H1 (cell line): ENCODE results near the gene RREB1. TPM values are rescaled to one million over a fixed set of nuclear protein-coding genes. Genes with fewer than 3 reads are reported as not detected.

Experiments
- CTCF ChIA-PET: fragments of 300-600 bp; sonication (Branson Sonifier 250); formaldehyde crosslinking; loops from one replicate; lab custom pipeline; 2021; ENCODE audit not compliant: partially characterized antibody; lab: Charles Lee
- POLR2A ChIA-PET: fragments of 300-600 bp; sonication (Branson Sonifier 250); formaldehyde crosslinking; loops from one replicate; lab custom pipeline; 2021; ENCODE audit warnings: inconsistent platforms; ENCODE audit not compliant: partially characterized antibody; lab: Charles Lee
- DNase-seq, 2 experiments: peaks; one replicate each; pipeline versions ENCODE4 v3.0.0 to v3.0.0-alpha.2; 2010 to 2022; ENCODE audit warnings: low spot score in 2 of 2, low read depth in 1 of 2, mixed read lengths in 1 of 2
- FAIRE-seq: peaks from 2 replicates; lab custom pipeline; 2011; peaks lifted over from hg19 to GRCh38; lab: Jason Lieb, UNC
- H2AFZ ChIP-seq: 2 replicates; pipeline ENCODE4 v1.8.1; 2012; ENCODE audit warnings: low read length, inconsistent platforms
- H2AK5ac ChIP-seq: 2 replicates; pipeline ENCODE4 v1.6.1; 2013; ENCODE audit warnings: low read depth, low read length
- H2BK120ac ChIP-seq: replicated peaks from 2 replicates; pipeline ENCODE3; 2013; ENCODE audit warnings: low read depth, low read length, inconsistent platforms
- H2BK12ac ChIP-seq: 2 replicates; pipeline ENCODE4 v1.6.1; 2013; ENCODE audit warnings: low read depth, low read length
- H2BK15ac ChIP-seq: 2 replicates; pipeline ENCODE4 v1.6.1; 2013; ENCODE audit warnings: low read length
- H2BK20ac ChIP-seq: 2 replicates; pipeline ENCODE4 v1.6.1; 2013; ENCODE audit warnings: low read length
- H2BK5ac ChIP-seq: 2 replicates; pipeline ENCODE4 v1.6.1; 2013; ENCODE audit warnings: low read depth, low read length
- H3K14ac ChIP-seq: 2 replicates; pipeline ENCODE4 v1.6.1; 2013; ENCODE audit warnings: inconsistent platforms; ENCODE audit not compliant: insufficient read length
- H3K18ac ChIP-seq: 2 replicates; pipeline ENCODE4 v1.6.1; 2013; ENCODE audit warnings: low read length; ENCODE audit errors: extremely low read depth
- H3K23ac ChIP-seq: 2 replicates; pipeline ENCODE4 v1.6.1; 2013; ENCODE audit warnings: inconsistent platforms; ENCODE audit not compliant: insufficient read length
- H3K23me2 ChIP-seq: 2 replicates; pipeline ENCODE4 v1.6.1; 2013; ENCODE audit warnings: low read depth, low read length
- H3K27ac ChIP-seq: 2 replicates; pipeline ENCODE4 v1.6.1; 2011; ENCODE audit warnings: low read depth, low read length, inconsistent platforms
- H3K27me3 ChIP-seq, 4 experiments: replicated peaks in 1 of 4; 1 replicate in 1 of 4; 2 replicates in 3 of 4; pipeline versions ENCODE4 v1.6.1 to v1.8.1; 2011 to 2013; ENCODE audit warnings: low read length in 3 of 4, mild to moderate bottlenecking in 3 of 4, inconsistent platforms in 2 of 4, mixed read lengths in 2 of 4, moderate library complexity in 1 of 4; ENCODE audit not compliant: control insufficient read depth in 3 of 4, insufficient read depth in 3 of 4; ENCODE audit errors: extremely low read depth in 1 of 4
- H3K36me3 ChIP-seq, 4 experiments: 2 replicates each; pipeline versions ENCODE4 v1.6.1 to v1.8.1; 2011 to 2013; ENCODE audit warnings: mild to moderate bottlenecking in 4 of 4, low read length in 3 of 4, moderate library complexity in 2 of 4, control low read depth in 1 of 4, inconsistent platforms in 1 of 4; ENCODE audit not compliant: insufficient read depth in 4 of 4, control insufficient read depth in 2 of 4
- H3K4ac ChIP-seq: replicated peaks from 2 replicates; pipeline ENCODE3; 2013; ENCODE audit warnings: low read length, low read depth, mixed read lengths, inconsistent platforms; ENCODE audit not compliant: insufficient read length
- H3K4me1 ChIP-seq, 4 experiments: replicated peaks in 1 of 4; 1 replicate in 1 of 4; 2 replicates in 3 of 4; pipeline versions ENCODE4 v1.6.1 to v1.8.1; 2011 to 2013; ENCODE audit warnings: low read length in 3 of 4, inconsistent platforms in 2 of 4, mixed read lengths in 1 of 4; ENCODE audit not compliant: insufficient read depth in 4 of 4, control insufficient read depth in 3 of 4
- H3K4me2 ChIP-seq, 2 experiments: 2 replicates each; pipeline versions ENCODE4 v1.6.1 to v1.8.1; 2011 to 2013; ENCODE audit warnings: low read depth in 2 of 2, low read length in 2 of 2, control low read depth in 1 of 2, inconsistent platforms in 1 of 2, mild to moderate bottlenecking in 1 of 2; ENCODE audit not compliant: insufficient read depth in 1 of 2
- H3K4me3 ChIP-seq, 4 experiments: fragments of 200-600, 300-600 bp in 1 of 4; sonication (generic), shearing (Covaris generic), sonication (Bioruptor Twin) in 1 of 4; 2 replicates each; pipeline versions ENCODE4 v1.5.1 to v1.8.1; 2011 to 2016; ENCODE audit warnings: low read length in 4 of 4, low read depth in 3 of 4, control low read depth in 2 of 4, inconsistent platforms in 2 of 4, mild to moderate bottlenecking in 2 of 4, mixed read lengths in 1 of 4, moderate library complexity in 1 of 4; ENCODE audit not compliant: insufficient read depth in 2 of 4; ENCODE audit errors: extremely low read depth in 1 of 4
- H3K56ac ChIP-seq: replicated peaks from 2 replicates; pipeline ENCODE3; 2013; ENCODE audit warnings: low read depth, mild to moderate bottlenecking, mixed read lengths, low read length, inconsistent platforms; ENCODE audit not compliant: insufficient read length
- H3K79me1 ChIP-seq: 2 replicates; pipeline ENCODE4 v1.6.1; 2013; ENCODE audit warnings: low read depth, low read length, control low read depth
- H3K79me2 ChIP-seq, 2 experiments: 2 replicates each; pipeline versions ENCODE4 v1.6.1 to v1.8.1; 2012 to 2013; ENCODE audit warnings: low read length in 2 of 2, mild to moderate bottlenecking in 2 of 2, inconsistent platforms in 1 of 2; ENCODE audit not compliant: insufficient read depth in 2 of 2, control insufficient read depth in 1 of 2
- H3K9ac ChIP-seq, 4 experiments: replicated peaks in 1 of 4; 1 replicate in 1 of 4; 2 replicates in 3 of 4; pipeline versions ENCODE4 v1.6.1 to v1.8.1; 2011 to 2013; ENCODE audit warnings: low read depth in 3 of 4, low read length in 3 of 4, control low read depth in 2 of 4, mild to moderate bottlenecking in 2 of 4, moderate library complexity in 2 of 4, inconsistent platforms in 1 of 4; ENCODE audit errors: extremely low read depth in 1 of 4
- H3K9me3 ChIP-seq, 2 experiments: 2 replicates each; pipeline versions ENCODE4 v1.6.1 to v1.8.1; 2012 to 2013; ENCODE audit warnings: mild to moderate bottlenecking in 2 of 2, moderate library complexity in 2 of 2, control low read depth in 1 of 2, inconsistent platforms in 1 of 2, low read depth in 1 of 2, low read length in 1 of 2, mixed read lengths in 1 of 2; ENCODE audit not compliant: insufficient read depth in 2 of 2
- H4K20me1 ChIP-seq, 2 experiments: replicated peaks in 1 of 2; 2 replicates each; pipeline versions ENCODE3 to v1.8.1; 2011 to 2013; ENCODE audit warnings: inconsistent platforms in 2 of 2, low read length in 2 of 2, mild to moderate bottlenecking in 1 of 2; ENCODE audit not compliant: insufficient read depth in 2 of 2, control insufficient read depth in 1 of 2
- H4K5ac ChIP-seq: 2 replicates; pipeline ENCODE4 v1.6.1; 2013; ENCODE audit warnings: low read length, low read depth, mixed read lengths, inconsistent platforms; ENCODE audit not compliant: insufficient read length
- H4K8ac ChIP-seq: 2 replicates; pipeline ENCODE4 v1.8.0; 2013; ENCODE audit warnings: mild to moderate bottlenecking, moderate library complexity, low read length, inconsistent platforms; ENCODE audit not compliant: insufficient read depth; ENCODE audit errors: extremely low read depth
- H4K91ac ChIP-seq: replicated peaks from 2 replicates; pipeline ENCODE3; 2013; ENCODE audit warnings: low read length, mixed read lengths, inconsistent platforms; ENCODE audit not compliant: insufficient read length
- BCL11A ChIP-seq, 2 experiments: IDR thresholded peaks; one replicate each; pipeline ENCODE4 v1.6.1; 2011; ENCODE audit warnings: low read depth in 2 of 2, low read length in 2 of 2, mild to moderate bottlenecking in 2 of 2
- CHD2 ChIP-seq: IDR thresholded peaks from 2 replicates; pipeline ENCODE4 v1.6.1; 2012; ENCODE audit warnings: low read length, improper control_type of control experiment
- HDAC2 ChIP-seq, 2 experiments: fragments of 300-600 bp in 1 of 2; sonication (generic) in 1 of 2; IDR thresholded peaks; 2 replicates each; pipeline ENCODE4 v1.6.1; 2011 to 2012; ENCODE audit warnings: low read depth in 2 of 2, low read length in 2 of 2, mild to moderate bottlenecking in 2 of 2, moderate library complexity in 2 of 2, borderline replicate concordance in 1 of 2, inconsistent platforms in 1 of 2
- JUN ChIP-seq: IDR thresholded peaks from 2 replicates; pipeline ENCODE4 v1.6.1; 2011; ENCODE audit warnings: low read depth, mild to moderate bottlenecking, improper control_type of control experiment, low read length
- RFX5 ChIP-seq: IDR thresholded peaks from 2 replicates; pipeline ENCODE4 v1.6.1; 2011; ENCODE audit warnings: low read depth, low read length, improper control_type of control experiment, borderline replicate concordance
- SIN3A ChIP-seq, 2 experiments: IDR thresholded peaks in 1 of 2; conservative IDR thresholded peaks in 1 of 2; 2 replicates each; pipeline ENCODE4 v1.6.1; 2011 to 2012; ENCODE audit warnings: low read length in 2 of 2, improper control_type of control experiment in 1 of 2, low read depth in 1 of 2, mild to moderate bottlenecking in 1 of 2
- TAF7 ChIP-seq: optimal IDR thresholded peaks from 2 replicates; pipeline ENCODE3; 2011; ENCODE audit warnings: low read depth, mild to moderate bottlenecking, inconsistent platforms, low read length, moderate library complexity, borderline replicate concordance
- WGBS, 2 experiments: shearing (Covaris generic) in 1 of 2; methylation state at CpG; one replicate each; pipeline versions ENCODE4 v1.1.6 to v1.1.7; 2013 to 2015; ENCODE audit warnings: low lambda C conversion rate in 2 of 2, mixed read lengths in 2 of 2, inconsistent platforms in 1 of 2, low coverage in 1 of 2, missing lambda C conversion rate in 1 of 2; ENCODE audit not compliant: insufficient replicate concordance in 2 of 2, insufficient coverage in 1 of 2, insufficient read length in 1 of 2; ENCODE audit errors: extremely low coverage in 1 of 2, missing lambda C conversion rate in 1 of 2; 5-methylcytosine and 5-hydroxymethylcytosine counted together
- polyA plus RNA-seq, 7 experiments: library from polyadenylated mRNA; depleted of rRNA in 3 of 7; stranded (reverse) in 5 of 7; unstranded in 2 of 7; fragments of >200 nt in 5 of 7; fragments of 200-250 nt in 2 of 7; gene quantifications; 1 replicate in 5 of 7; 2 replicates in 1 of 7; 4 replicates in 1 of 7; pipeline versions ENCODE4 v1.2.1 to v1.2.3, GENCODE V29; 2011 to 2013; ENCODE audit warnings: missing spikeins in 2 of 7, mixed read lengths in 2 of 7
- total RNA-seq: library from RNA; stranded (reverse); fragmentation: NEBNext Ultra II Directional; extraction: Animal tissue kit (Norgen Biotek cat#: 25700); gene quantifications from 2 replicates; pipeline ENCODE4 v1.2.1, GENCODE V29; 2021

The RREB1 gene
- total and polyA plus RNA-seq, 2 of the 8 experiments (the other 6 are each of a cell fraction or from before 2014, with no cell fraction given) = 3.9 to 34.7 TPM

DNA sequence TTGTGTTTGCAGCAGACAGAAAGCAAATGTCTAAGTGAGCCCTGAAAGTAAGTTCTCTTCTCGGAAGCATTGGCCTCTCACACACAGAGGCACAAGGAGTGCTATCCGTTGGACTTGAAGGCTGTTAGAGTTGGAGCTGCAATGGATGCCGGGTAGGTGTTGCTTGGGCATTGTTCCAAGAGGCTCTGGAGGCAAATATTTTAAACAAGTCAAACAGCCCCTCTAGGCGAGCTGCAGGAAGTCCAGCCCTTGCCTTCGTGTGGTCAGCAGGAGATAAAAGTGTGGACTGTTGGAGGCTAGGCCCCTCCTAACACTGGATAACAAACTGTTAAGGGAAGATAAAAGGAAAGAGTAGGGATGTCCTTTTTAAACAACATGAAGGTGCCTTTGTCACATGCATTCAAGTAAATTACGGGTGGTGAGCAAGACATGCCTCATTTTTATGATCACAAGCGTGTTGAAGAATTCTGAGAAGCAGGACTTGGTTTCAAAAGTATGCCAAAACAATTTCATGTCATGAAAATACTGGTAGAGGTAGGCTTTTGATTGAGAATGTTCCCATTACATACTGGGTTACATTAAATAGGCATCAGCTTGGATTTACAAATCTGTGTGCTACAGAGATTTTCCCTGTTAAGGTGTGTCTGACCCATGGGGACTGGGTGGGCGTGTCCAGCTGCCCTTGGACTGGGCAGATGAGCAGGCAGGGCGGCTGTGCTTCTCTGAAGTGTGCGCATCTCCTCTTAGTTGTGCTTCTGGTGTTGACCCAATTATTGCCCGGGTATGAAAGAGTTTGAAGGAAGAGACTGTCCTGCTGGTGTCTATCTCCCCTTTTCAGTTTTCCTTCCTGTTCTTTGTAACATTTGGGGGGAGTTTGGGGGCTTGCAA, 57.5 kb downstream of the RREB1 start:
- Histone ChIP-seq H3K4me1 (peaks cover 0 to 26% (median 23%) of the 10 kb centered on the region in 4 experiments; a peak in 6 of 7 replicates), H3K4me2 (peak overlapping the region; percentile 10 to 39; a peak in 2 of 4 replicates), H2BK12ac (peak overlapping the region; percentile 75; the same call in 1 of the 2 replicates), H3K14ac (no peak overlapping the region), H2BK5ac (no peak overlapping the region), H4K5ac (no peak overlapping the region), H2BK120ac (no peak overlapping the region), H4K8ac (no peak overlapping the region), H2AK5ac (no peak overlapping the region), H3K4me3 (no peak overlapping the region), H3K79me2 (peaks cover 0 to 69% of the 10 kb centered on the region in 2 experiments; a peak in 3 of 4 replicates), H3K4ac (no peak overlapping the region), H2BK15ac (no peak overlapping the region), H3K79me1 (peaks cover 10% of the 10 kb centered on the region), H3K56ac (no peak overlapping the region), H3K18ac (no peak overlapping the region), H3K23ac (no peak overlapping the region), H4K20me1 (peaks cover 4 to 5% of the 10 kb centered on the region in 2 experiments), H2BK20ac (peak overlapping the region; percentile 55; the same call in 1 of the 2 replicates), H3K23me2 (no peaks in the 10 kb centered on the region; the same call in 1 of the 2 replicates), H3K27ac (no peak overlapping the region), H3K36me3 (no peaks in the 10 kb centered on the region), H2AFZ (no peak overlapping the region), H3K27me3 (no peaks in the 10 kb centered on the region), H4K91ac (no peak overlapping the region), H3K9ac (no peak overlapping the region)
- ChIA-PET POLR2A (interaction anchor here (1.2 to 1.4 kb wide), 2 partner anchors 9 to 17 kb away, joined by 3 read pairs; no protein-coding TSS in a partner anchor), CTCF (interaction anchor here (1.0 to 2.5 kb wide), 5 partner anchors 10 to 74 kb away, joined by 4 to 9 read pairs (median 5); no protein-coding TSS in a partner anchor)
- 85% methylated on average over 11 of the region's 11 CpGs; no CpG with 5 or more reads in 1 of the 2 experiments for WGBS, 2 experiments
- DNase-seq (no peak), FAIRE-seq (no peak)
- TF ChIP-seq JUN = no peak
- TF ChIP-seq HDAC2 (IDR thresholded peaks at IDR 0.05; ENCODE audit: borderline replicate concordance in 1 of 2, low read depth in 2 of 2, low read length in 2 of 2) = no peak
- no peak for TF ChIP-seq SIN3A (conservative IDR thresholded peaks at IDR 0.05 in 1 of 2, IDR thresholded peaks at IDR 0.05 in 1 of 2; ENCODE audit: low read depth in 1 of 2, low read length in 2 of 2)
- no peak for TF ChIP-seq TAF7
- no peak for TF ChIP-seq RFX5
- TF ChIP-seq BCL11A (IDR thresholded peaks at IDR 0.05; ENCODE audit: low read depth in 2 of 2, low read length in 2 of 2) = no peak
- TF ChIP-seq CHD2 = no peak
- TF ChIP-seq, all 59 proteins: peak for 0
- no peaks in the 10 kb centered on the region for H3K9me3 ChIP-seq
